ENCODE measurements around the gene MYCBP2.

DNA sequence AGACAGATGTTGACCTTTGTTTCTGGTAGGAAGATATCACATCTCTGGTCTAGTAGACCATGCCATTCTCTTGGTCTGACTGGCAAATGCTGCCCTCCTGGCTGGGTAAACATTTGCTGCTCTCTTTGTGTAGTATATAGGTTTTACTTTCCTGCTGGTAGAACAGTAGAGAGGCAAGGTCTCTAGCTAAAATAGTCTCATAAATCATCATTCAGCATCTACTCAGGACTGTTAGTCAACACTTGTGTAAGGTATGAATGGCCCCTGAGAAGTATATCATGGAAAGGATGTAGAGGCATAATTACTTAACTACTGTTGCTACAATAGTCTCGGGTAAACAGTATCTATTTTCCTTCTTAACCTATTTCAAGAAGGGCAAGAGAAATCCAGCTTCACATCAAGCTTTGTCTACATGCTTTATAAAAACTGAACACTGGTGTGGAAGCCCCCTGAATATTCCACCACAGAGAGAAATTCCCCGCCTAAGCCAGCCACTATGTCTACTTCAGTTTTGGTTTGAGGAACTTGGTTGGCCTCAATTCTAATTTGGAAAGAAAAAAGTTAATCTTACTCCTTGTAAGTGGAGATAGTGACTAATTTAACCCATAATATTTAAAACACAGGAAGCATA lies 18.4 kb upstream of the MYCBP2 start:
- TF ChIP-seq, protein P1, sequence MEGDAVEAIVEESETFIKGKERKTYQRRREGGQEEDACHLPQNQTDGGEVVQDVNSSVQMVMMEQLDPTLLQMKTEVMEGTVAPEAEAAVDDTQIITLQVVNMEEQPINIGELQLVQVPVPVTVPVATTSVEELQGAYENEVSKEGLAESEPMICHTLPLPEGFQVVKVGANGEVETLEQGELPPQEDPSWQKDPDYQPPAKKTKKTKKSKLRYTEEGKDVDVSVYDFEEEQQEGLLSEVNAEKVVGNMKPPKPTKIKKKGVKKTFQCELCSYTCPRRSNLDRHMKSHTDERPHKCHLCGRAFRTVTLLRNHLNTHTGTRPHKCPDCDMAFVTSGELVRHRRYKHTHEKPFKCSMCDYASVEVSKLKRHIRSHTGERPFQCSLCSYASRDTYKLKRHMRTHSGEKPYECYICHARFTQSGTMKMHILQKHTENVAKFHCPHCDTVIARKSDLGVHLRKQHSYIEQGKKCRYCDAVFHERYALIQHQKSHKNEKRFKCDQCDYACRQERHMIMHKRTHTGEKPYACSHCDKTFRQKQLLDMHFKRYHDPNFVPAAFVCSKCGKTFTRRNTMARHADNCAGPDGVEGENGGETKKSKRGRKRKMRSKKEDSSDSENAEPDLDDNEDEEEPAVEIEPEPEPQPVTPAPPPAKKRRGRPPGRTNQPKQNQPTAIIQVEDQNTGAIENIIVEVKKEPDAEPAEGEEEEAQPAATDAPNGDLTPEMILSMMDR (conservative IDR thresholded peaks at IDR 0.05): no peak
- no peak for TF ChIP-seq EZH2 (IDR thresholded peaks at IDR 0.05; ENCODE audit: low read depth)
